ENCODE measurements around the gene ANXA6.

DNA sequence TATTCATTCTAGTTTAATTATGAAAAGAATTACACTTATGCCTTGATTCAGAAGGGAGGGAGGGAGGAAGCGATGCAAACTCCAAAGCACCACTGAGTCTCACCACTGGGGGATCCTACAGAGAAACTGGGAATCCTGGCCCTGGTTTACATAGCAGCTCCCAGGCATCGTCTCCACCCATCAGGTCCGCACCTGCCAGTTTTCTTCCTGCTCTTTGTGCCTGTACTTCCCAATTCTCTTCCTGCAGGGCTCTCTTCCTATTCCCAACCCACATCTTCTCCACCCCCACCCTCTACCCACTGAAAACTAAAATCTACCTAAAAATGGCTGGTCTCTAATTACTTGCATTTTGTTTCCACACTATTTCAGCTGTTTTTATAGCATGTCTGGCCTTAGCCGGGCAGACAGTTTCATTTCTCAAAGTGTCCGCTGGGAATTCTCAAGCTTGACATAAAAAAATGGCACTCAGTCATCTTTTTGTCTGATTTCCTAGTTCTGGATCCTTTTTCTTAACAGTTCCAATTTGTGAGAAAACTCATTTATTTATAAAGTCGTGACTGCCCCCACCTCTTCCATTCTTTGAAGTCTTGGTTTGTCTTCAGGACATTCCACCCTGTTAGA, 75.2 kb downstream of the ANXA6 start:
- TF ChIP-seq POLR2A (IDR thresholded peaks at IDR 0.05) (no peak), POLR2AphosphoS5 (IDR thresholded peaks at IDR 0.05) (no peak)
- TF ChIP-seq, protein P1, sequence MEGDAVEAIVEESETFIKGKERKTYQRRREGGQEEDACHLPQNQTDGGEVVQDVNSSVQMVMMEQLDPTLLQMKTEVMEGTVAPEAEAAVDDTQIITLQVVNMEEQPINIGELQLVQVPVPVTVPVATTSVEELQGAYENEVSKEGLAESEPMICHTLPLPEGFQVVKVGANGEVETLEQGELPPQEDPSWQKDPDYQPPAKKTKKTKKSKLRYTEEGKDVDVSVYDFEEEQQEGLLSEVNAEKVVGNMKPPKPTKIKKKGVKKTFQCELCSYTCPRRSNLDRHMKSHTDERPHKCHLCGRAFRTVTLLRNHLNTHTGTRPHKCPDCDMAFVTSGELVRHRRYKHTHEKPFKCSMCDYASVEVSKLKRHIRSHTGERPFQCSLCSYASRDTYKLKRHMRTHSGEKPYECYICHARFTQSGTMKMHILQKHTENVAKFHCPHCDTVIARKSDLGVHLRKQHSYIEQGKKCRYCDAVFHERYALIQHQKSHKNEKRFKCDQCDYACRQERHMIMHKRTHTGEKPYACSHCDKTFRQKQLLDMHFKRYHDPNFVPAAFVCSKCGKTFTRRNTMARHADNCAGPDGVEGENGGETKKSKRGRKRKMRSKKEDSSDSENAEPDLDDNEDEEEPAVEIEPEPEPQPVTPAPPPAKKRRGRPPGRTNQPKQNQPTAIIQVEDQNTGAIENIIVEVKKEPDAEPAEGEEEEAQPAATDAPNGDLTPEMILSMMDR (IDR thresholded peaks at IDR 0.05), result no peak

All from suprapubic skin (tissue), 4 donors.